Common myeloid progenitor, CD34-positive (primary cell): ENCODE results near the gene PCGF1.
"Not testable (repeated sequence)": the region's sequence is repeated elsewhere in the genome, so short reads cannot be mapped to it uniquely, and the experiment has no call there.

ENCODE experiments used
- CTCF ChIA-PET: fragments of 350-600 bp; sonication (Branson Sonifier 250); formaldehyde crosslinking; loops from one replicate; lab custom pipeline; 2021; ENCODE audit warnings: antibody characterized with exemption; lab: Charles Lee
- POLR2A ChIA-PET: fragments of 350-600 bp; sonication (Branson Sonifier 250); formaldehyde crosslinking; loops from one replicate; lab custom pipeline; 2021; ENCODE audit warnings: antibody characterized with exemption; lab: Charles Lee
- DNase-seq, 3 donors: peaks; one replicate each; pipeline versions ENCODE4 v3.0.0 to v3.0.0-alpha.2; 2013
- H3K27ac ChIP-seq, 2 experiments: 1 replicate in 1 of 2; 2 replicates in 1 of 2; pipeline ENCODE4 v1.7.0; 2013; ENCODE audit warnings: inconsistent platforms in 2 of 2, low read length in 2 of 2, mild to moderate bottlenecking in 2 of 2, low read depth in 1 of 2, moderate library complexity in 1 of 2; ENCODE audit not compliant: severe bottlenecking in 2 of 2, insufficient read depth in 1 of 2, poor library complexity in 1 of 2
- H3K27me3 ChIP-seq, 5 experiments: replicated peaks in 2 of 5; 1 replicate in 3 of 5; 2 replicates in 2 of 5; pipeline versions ENCODE4 v1.6.1 to v1.7.0; 2013; ENCODE audit warnings: low read length in 4 of 5, mild to moderate bottlenecking in 2 of 5, moderate library complexity in 2 of 5, inconsistent platforms in 1 of 5; ENCODE audit not compliant: insufficient read depth in 5 of 5, control insufficient read depth in 4 of 5
- H3K36me3 ChIP-seq, 4 experiments: 1 replicate in 2 of 4; 2 replicates in 2 of 4; pipeline versions ENCODE4 v1.6.1 to v1.7.0; 2013; ENCODE audit warnings: low read length in 3 of 4, control low read depth in 1 of 4, mild to moderate bottlenecking in 1 of 4; ENCODE audit not compliant: control insufficient read depth in 4 of 4, insufficient read depth in 4 of 4
- H3K4me1 ChIP-seq, 4 experiments: 1 replicate in 3 of 4; 2 replicates in 1 of 4; pipeline versions ENCODE4 v1.6.1 to v1.7.1; 2013; ENCODE audit warnings: low read length in 3 of 4, mild to moderate bottlenecking in 3 of 4, control low read depth in 1 of 4, inconsistent platforms in 1 of 4, moderate library complexity in 1 of 4; ENCODE audit not compliant: control insufficient read depth in 4 of 4, insufficient read depth in 4 of 4; ENCODE audit errors: control extremely low read depth in 1 of 4
- H3K4me3 ChIP-seq, 7 experiments: 1 replicate in 4 of 7; 2 replicates in 3 of 7; pipeline versions ENCODE4 v1.5.1 to v1.7.0; 2013; ENCODE audit warnings: mild to moderate bottlenecking in 7 of 7, low read length in 6 of 7, moderate library complexity in 6 of 7, inconsistent platforms in 2 of 7, low read depth in 2 of 7, control low read depth in 1 of 7; ENCODE audit not compliant: insufficient read depth in 4 of 7, control insufficient read depth in 1 of 7; ENCODE audit errors: extremely low read depth in 1 of 7
- H3K9me3 ChIP-seq, 5 experiments: 1 replicate in 4 of 5; 2 replicates in 1 of 5; pipeline versions ENCODE4 v1.6.1 to v1.7.1; 2013; ENCODE audit warnings: low read length in 4 of 5, mild to moderate bottlenecking in 2 of 5, inconsistent platforms in 1 of 5, low read depth in 1 of 5, moderate library complexity in 1 of 5; ENCODE audit not compliant: control insufficient read depth in 4 of 5, insufficient read depth in 2 of 5; ENCODE audit errors: control extremely low read depth in 1 of 5
- WGBS: methylation state at CpG from one replicate; pipeline ENCODE4 v1.1.5; 2013; ENCODE audit not compliant: insufficient coverage; 5-methylcytosine and 5-hydroxymethylcytosine counted together

Gene PCGF1

DNA sequence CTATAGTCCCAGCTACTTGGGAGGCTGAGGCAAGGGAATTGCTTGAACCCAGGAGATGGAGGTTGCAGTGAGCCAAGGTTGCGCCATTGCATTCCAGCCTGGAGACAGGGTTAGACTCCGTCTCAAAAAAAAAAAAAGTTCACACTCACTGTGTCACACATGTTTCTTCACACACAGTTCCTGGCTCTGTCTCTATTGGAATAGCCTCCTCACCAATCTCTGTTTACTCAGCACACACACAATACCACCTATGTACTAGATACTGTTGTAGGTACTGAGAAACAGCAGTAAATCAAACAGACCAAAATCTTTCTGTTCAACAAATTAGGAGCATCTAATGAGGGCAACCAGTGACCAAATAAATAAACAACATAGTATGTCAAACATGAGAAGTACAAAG lies 21.4 kb downstream of the PCGF1 start:
- no peaks in the 10 kb centered on the region for H3K9me3 ChIP-seq
- no peak overlapping the region for H3K27ac ChIP-seq
- POLR2A ChIA-PET: no interaction called here
- H3K36me3 ChIP-seq: peaks cover 9 to 46% (median 23%) of the 10 kb centered on the region in 4 experiments
- H3K27me3 ChIP-seq: no peaks in the 10 kb centered on the region
- DNase-seq: no peak
- WGBS: 100% methylated on average over 1 of the region's 2 CpGs
- no peak overlapping the region for H3K4me3 ChIP-seq
- CTCF ChIA-PET: interaction anchor here (1.0 to 7.6 kb wide), 3 partner anchors 46 to 101 kb away, joined by 5 to 75 read pairs (median 53); no protein-coding TSS in a partner anchor
- H3K4me1 ChIP-seq: peaks cover 4 to 20% (median 19%) of the 10 kb centered on the region in 4 experiments

DNA sequence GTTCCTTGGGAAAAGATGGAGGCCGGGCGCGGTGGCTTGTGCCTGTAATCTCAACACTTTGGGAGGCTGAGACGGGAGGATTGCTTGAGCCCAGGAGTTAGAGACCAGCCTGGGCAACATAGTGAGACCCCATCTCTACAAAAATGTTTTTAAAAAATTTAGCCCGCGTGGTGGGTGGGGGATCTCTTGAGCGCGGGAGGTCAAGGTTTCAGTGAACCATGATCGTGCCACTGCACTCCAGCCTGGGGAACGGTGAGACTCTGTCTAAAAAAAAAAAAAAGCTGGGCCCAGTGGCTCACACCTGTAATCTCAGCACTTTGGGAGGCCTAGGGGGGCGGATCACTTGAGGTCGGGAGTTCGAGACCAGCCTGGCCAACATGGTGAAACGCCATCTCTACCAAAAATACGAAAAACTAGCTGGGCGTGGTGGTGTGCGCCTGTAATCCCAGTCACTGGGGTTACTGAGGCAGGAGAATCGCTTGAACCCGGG lies 23.8 kb downstream of the PCGF1 start:
- Histone ChIP-seq H3K27ac (peak overlapping the region in 1 of 2 experiments; percentile 81), H3K4me1 (peaks cover 4 to 27% (median 23%) of the 10 kb centered on the region in 4 experiments), H3K36me3 (peaks cover 4 to 29% (median 16%) of the 10 kb centered on the region in 4 experiments), H3K4me3 (peak overlapping the region; percentile 88 to 100 (median 94))
- not testable (repeated sequence) for H3K9me3 ChIP-seq, H3K27me3 ChIP-seq, DNase-seq
- ChIA-PET POLR2A (interaction anchor here (1.0 to 2.2 kb wide), 2 partner anchors 46 to 48 kb away, joined by 3 to 15 read pairs; partner anchors contain the start of genes AUP1 and HTRA2), CTCF (interaction anchor here (0.6 to 7.6 kb wide), 18 partner anchors 9 to 107 kb away, joined by 3 to 75 read pairs (median 6); partner anchors contain the start of genes INO80B, MRPL53, TLX2 and WBP1)
- 84% methylated on average over 15 of the region's 19 CpGs for WGBS

DNA sequence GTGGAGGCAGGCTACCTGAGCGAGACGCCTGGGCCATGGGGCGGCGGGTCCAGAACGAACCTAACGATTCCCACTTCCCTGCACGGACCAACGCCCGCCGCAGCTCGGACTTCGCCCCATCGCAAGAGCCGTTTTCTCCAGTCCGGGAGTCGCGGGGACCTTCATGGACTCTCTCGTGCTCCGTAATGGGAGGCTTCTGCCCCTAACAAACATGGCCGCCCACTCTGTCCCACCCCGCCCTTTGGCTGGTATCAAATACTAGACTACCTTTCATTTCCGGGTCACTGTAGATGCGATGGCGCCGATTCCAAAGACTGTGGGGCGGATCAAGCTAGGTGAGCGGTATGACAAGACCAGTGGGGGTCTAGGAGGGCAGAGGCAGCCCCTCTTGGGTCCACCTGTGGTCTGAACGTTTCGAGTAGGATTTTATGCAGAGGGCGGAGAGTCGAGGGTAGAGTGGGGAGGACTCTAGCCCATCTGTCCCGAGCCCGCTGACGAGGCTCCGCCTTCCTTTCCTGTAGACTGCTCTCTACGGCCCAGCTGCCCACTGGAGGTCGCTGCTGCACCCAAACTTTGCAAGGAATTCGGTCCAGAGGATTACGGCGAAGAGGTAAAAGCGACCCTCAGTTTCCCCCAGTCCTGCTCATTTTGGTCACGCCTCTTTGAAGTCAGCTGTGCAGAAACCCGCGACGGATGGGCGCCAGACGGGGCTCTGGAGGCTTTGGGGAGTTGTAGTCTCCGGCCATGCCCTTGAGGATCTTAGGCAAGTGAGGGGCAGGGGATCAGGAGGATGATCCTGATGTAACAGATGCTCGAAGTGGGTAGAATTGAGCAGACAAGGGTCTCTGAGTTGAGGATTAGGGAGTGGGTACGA lies 24.5 kb downstream of the PCGF1 start, which contains the start of the genes CCDC142 and TTC31:
CCDC142 (minus strand) TSS at position 198 of the 874 bp plus-strand sequence; CDS start at position 37, 161 bp downstream.
TTC31 (plus strand) TSS at position 281 of the 874 bp plus-strand sequence; CDS start at position 296, 15 bp downstream.
- peaks cover 4 to 24% (median 15%) of the 10 kb centered on the region in 4 experiments for H3K36me3 ChIP-seq
- 1% methylated on average over 46 of the region's 50 CpGs for WGBS
- POLR2A ChIA-PET: interaction anchor here (1.0 to 2.8 kb wide), 4 partner anchors 10 to 48 kb away, joined by 3 to 16 read pairs (median 14); partner anchors contain the start of genes AUP1, HTRA2, MRPL53 and WBP1

DNA sequence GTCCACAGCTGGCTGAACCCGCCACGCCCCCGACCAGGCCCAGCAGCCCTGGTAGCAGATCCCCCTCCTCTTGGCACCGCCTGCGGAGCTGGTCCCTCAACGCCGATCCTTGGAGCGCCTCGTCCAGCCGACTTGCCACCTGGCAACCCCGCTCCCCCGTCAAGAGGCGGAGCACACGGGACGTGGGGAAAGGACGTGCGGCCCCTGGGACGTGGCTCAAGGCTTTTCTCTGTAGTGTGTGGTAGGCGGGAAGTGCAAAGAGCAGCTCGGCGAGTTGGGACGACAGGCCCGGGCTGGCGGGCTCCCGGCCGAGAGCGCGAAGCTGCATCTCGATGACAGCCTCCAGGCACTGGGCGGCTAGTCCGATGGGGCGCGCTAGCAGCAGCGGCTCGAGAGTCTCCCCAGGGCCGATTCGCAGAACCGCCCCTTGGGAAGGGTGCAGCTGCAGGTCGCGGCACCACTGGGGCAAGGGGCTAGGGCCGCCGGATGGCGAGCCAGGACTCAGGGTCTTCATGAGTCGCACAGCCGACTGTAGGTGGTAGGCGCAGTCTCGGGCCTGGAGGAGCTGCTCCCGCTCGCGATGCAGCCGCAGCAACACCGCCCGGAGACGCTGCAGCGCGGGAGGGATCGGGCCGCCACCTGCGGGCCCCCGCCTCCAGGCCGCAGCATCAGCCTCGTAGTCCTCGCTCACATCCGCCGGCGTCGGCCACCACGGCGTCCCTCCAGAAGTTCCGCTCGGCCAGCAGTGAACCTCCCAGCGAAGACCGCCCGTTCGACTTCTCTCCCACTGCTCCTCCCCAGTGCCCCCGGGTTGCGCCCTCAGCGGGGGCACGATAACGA lies 25.3 kb downstream of the PCGF1 start:
- H3K27ac ChIP-seq: peak overlapping the region; percentile 61 to 81
- peaks cover 4 to 33% (median 23%) of the 10 kb centered on the region in 4 experiments for H3K4me1 ChIP-seq
- 3% methylated on average over 76 of the region's 80 CpGs for WGBS
- ChIA-PET CTCF (interaction anchor here (0.8 to 7.6 kb wide), 26 partner anchors 8 to 118 kb away, joined by 3 to 75 read pairs (median 5); partner anchors contain the start of genes INO80B, MRPL53, TLX2 and WBP1), POLR2A (interaction anchor here (2.2 to 2.8 kb wide), 3 partner anchors 9 to 48 kb away, joined by 13 to 16 read pairs (median 15); partner anchors contain the start of genes AUP1, HTRA2, MRPL53 and WBP1)
- peaks cover 6 to 22% (median 15%) of the 10 kb centered on the region in 4 experiments for H3K36me3 ChIP-seq
- H3K9me3 ChIP-seq: no peaks in the 10 kb centered on the region
- no peaks in the 10 kb centered on the region for H3K27me3 ChIP-seq
- H3K4me3 ChIP-seq: peak overlapping the region; percentile 88 to 100 (median 94)
- peak in 1 of 3 donors; percentile 67 for DNase-seq

More for the DNA sequence above, 24.5 kb downstream of the PCGF1 start, which contains the start of the genes CCDC142 and TTC31:
- H3K4me1 ChIP-seq: peaks cover 4 to 27% (median 23%) of the 10 kb centered on the region in 4 experiments
- peak within 1 kb of the TSS; percentile 88 to 100 (median 94) for H3K4me3 ChIP-seq
- H3K27ac ChIP-seq: peak within 1 kb of the TSS; percentile 61 to 81
- H3K27me3 ChIP-seq: no peaks in the 10 kb centered on the region
- H3K9me3 ChIP-seq: no peaks in the 10 kb centered on the region
- CTCF ChIA-PET: interaction anchor here (0.7 to 7.6 kb wide), 28 partner anchors 9 to 117 kb away, joined by 3 to 75 read pairs (median 5); partner anchors contain the start of genes INO80B, MRPL53, TLX2 and WBP1
- peak; percentile 94 to 96 (median 96) for DNase-seq

DNA sequence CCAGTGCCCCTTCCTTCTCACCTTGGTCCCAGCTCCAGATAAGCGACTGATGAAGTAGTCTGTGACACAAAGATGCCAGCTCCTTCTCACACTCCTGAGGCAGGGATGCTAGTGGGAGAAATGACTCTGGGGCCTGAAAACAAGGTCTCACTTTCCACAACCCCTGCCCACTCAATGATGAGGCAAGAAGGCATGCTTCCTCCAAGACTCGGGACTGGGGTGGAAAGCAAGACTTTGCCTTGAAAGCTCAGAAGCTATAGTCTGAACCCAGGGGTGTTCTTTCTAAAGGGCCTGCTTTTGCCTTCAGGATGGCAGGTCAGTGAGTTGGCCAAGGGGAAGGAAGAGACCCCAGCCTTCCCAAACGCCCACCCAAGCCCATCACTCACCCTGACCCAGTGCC lies 26.1 kb downstream of the PCGF1 start:
- Histone ChIP-seq H3K4me1 (peaks cover 4 to 37% (median 23%) of the 10 kb centered on the region in 4 experiments), H3K27ac (peak overlapping the region in 1 of 2 experiments; percentile 81), H3K9me3 (no peaks in the 10 kb centered on the region), H3K4me3 (peak overlapping the region; percentile 88 to 100 (median 94)), H3K27me3 (no peaks in the 10 kb centered on the region), H3K36me3 (peaks cover 5 to 22% (median 17%) of the 10 kb centered on the region in 4 experiments)
- CTCF ChIA-PET: interaction anchor here (0.9 to 7.6 kb wide), 9 partner anchors 8 to 106 kb away, joined by 3 to 75 read pairs (median 5); partner anchors contain the start of genes INO80B, MRPL53 and WBP1
- DNase-seq: no peak
- POLR2A ChIA-PET: interaction anchor here (2.4 to 2.8 kb wide), 2 partner anchors 9 to 24 kb away, joined by 13 to 16 read pairs; partner anchors contain the start of genes MRPL53 and WBP1
- WGBS: 100% methylated on average over 1 of the region's 3 CpGs
